NK-92 treated with Interleukin-12 subunit alpha and Interleukin-12 subunit beta, amount 100 ng/mL, for 24 hours (cell line): ENCODE data around the gene LRRC4B.

ENCODE experiments used
- DNase-seq: peaks from one replicate; lab custom pipeline; 2025; lab: John Stamatoyannopoulos, UW

LRRC4B gene

DNA sequence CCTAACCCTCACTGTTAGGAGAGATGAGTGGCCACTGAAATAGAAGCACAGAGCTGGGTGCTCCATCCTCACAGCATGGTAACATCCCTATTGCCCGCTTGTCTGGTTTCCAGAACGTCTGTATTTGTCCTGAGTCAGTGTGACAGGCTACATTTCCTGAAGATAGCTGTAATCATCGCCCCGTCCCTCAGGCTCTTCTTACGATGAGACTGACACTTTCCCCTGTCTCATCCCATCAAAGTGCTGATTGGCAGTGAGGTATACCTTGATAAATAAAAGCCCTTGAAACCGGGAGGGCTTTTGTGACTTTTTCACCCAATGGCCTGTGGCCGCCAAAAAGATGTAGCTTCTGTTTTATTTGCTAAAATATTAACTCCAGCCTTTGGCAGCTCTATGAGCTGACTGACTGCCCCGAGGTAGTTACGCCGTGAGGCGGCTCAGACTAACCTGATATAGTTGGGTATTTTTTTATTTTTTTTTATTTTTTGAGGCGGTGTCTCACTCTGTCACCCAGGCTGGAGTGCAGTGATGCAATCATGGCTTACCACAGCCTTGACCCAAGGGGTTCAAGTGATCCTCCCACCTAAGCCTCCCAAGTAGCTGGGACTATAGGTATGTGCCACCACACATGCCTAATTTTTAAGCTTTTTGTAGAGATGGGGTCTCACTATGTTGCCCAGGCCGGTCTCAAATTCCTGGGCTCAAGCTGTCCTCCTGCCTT, 5.7 kb upstream of the LRRC4B start:
- DNase-seq, result no peak

DNA sequence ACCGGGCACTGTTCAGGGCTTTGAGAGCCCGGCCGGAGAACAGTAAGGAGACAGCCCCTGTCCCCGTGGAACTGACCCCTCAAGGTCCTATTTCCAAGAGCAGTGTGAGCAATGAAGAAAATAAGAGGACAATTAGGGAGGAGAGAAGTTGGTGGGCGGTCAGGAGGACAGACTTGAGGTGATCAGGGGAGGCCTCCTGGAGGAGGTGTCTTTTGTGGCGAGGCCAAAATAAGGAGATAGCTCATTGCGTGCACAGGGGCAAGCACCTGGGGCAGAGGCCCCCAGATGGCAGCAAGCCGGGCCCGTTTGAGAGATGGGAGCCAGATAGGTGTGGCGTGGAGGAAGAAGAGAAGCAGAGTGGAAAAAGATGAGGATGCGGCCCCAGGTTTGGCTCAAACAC, 2.8 kb upstream of the LRRC4B start:
- DNase-seq, result no peak

DNA sequence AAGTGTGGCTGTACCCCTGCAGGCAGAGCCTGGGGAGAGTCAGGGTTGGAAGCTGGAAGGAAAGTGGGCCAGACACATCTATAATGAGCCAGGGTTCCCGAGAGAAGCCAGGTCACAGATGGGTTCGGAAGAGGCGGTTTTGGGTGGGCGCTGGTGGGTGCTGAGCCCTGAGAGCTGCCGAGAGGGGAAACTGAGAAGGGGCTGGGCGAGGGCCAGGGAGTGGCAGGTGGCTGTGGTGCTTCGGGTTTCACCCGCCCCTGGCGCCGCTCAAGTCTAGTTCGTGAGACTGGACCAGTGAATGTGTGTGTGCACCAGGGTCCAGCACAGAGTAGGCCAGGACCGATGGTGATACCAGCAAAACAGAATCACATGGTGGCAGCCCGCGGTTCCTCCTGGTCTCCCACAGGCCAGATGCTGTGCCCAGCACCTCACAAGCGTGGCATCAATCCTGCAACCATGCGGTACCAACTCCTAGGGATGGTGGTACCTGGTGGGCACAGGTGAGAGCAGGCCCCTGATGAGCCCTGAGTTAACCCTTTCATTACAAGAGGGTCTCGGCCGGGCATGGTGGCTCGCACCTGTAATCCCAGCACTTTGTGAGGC, 1.8 kb upstream of the LRRC4B start:
- DNase-seq, result no peak

DNA sequence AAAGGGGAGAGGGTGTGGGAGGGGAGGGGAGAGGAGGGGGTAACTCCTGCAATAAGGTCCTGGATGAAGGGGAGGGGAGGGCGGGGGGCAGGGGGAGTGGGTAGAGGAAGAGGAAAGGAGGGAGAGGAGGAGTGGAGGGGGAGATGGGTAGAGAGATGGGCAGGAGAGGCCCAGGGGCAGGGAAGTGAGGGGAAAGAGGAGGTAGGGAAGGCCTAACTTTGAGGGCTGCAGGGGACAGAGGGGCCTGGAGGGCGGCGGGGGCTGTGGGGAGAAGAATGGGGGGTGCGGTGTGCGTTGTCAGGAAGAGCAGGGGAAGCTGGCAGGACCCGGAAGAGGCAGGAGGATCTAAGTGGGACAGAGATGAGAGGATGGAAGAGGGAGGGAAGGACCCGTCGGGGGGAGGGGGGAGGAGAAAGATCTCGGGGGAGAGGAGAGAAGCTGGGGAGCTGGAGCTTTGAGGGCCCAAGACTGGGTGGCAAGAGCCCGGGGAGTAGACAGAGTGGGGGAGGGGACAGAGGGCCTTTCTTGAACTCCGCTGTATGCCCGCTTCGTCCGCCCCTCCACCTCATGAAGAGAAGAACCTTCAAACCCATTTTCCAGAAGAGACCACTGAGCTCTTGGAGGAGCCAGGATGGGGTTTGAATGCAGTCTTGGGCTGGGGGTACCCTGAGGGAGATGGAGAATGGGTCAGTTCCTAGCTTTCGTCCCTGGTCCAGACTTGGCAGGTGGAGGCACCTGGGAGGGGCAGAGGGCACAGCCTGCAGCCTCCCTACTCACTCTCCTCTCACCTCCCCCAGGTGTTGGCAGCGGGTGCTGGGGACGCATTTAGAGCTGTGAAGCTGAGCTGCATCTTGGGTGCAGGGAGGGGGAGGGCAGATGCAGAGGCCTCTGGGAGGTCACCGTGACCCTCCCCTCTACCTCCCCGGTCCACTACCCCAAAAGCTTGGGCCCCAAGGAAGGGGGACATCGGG, 778 bp upstream of the LRRC4B start:
- no peak for DNase-seq

DNA sequence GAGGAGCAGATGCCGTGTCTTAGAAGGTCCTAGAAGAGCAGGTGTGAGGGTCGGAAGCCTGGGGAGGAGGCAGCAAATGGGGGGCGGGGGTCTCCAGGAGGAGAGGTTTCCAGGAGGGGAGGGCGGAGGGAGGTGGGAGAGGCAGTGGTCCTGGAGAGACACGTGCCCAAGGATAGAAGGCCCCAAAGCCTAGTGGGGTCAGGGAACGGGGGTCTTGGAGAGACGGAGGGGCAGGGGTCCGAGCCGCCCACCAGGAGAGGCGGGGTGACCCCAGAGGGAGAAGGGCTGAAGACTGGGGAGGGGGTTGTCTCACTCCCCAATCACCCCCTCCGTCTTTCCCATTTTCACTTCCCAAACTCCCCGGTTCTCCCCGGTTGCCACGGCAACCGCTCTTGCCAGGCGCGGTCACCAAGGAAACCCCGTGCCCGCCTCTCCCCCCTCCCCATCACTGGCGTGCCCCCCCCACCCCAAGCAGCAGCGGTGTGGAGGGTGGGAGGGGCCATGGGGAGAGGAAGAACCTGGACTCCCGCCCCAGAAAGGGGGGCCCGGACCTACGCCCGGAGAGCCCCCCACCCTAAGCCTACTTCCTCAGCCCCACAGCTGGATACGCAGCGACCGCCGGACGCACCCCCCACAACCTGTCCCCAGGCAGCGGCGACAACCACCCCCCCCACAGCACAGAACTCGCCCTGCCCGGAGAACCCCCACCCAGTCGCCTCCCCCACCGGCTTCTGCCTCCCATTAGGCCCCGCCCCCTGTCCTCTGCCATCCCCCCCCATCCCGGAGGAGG, 988 bp downstream of the LRRC4B start:
- DNase-seq, result no peak

DNA sequence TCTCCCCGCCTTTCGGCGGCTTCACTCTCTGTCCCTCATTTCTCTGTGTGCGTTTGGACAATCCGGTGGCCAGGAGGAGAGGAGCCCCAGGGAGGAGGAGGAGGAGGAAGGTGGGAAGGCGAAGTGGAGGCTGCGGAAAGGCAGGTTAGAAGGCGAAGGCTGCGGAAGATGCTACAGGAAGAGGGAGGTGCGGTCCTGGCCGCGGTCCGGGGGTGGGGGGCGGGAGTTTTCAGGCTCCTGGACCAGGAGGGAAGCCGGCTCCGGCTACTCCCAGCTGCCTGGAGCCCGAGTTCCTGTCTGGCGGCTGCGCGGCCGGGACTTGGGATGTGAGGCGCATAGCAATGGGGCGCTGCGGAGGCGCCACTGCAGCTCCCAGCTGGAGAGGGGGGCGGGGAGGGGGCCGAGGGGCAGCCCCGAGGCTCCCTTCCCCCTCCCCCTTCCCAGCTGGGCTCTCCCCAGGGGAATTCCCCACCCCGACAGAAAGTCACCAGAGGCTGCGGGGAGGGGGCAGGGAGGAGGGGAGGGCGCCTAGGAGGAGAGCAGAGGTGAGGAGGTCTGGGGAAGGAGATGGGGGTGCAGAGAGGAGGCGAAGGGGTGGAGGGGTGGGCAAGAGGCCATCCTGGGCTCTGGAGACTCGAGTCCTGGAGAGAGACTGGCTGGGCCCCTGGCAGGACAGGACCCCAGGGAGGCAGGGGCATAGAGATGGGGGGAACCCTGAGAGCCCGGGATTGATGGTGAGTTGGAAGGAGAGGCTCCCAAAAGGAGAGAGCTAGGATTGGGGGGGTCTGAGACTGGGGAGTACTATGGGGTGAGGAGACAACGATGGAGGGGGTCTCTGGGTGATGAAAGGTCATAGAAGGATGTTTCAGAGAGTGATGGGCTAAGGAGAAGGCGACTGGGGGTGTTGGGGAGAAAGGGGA, 2.0 kb downstream of the LRRC4B start:
- DNase-seq, result no peak

DNA sequence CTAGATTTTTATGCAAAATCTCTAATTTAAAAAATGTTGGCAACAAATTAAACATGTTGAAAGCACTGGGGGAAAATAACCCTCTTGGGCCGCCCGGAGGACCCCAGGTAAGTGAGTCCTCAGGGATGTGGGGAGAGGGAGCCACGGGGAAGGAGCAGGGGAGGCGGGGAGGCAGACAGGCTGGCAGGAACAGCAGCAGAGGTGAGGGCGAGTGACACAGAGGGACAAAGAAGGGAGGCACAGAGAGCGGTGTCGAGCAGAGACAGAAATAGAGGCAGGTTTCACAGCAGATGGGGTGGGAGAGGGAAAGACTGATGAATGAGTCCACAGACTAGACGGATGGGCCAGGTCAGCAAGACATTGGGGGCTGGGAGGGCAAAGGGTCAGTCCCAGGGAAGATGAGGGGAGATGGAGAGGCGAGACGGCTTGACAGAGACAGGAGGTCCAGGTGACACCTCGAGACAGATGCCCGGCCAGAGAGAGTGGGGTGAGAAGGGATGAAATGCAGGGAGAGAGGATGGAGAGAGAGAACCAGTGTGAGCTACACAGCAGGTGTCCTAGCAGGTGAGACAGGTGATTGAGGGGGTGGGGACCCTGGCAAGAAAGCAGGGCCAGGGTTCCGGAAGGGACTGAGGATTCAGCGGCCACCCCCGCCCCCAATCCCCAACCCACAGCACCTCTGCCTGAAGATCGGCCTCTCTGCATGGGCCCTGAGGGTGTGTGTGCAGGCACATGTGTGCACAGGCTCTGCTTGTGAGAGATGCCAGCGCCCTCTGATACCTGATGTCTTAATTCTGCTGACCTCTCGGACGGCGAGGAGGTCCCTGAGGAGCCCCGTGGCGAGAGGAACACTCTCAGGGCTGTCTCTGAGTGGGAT, 3.8 kb downstream of the LRRC4B start:
- no peak for DNase-seq

DNA sequence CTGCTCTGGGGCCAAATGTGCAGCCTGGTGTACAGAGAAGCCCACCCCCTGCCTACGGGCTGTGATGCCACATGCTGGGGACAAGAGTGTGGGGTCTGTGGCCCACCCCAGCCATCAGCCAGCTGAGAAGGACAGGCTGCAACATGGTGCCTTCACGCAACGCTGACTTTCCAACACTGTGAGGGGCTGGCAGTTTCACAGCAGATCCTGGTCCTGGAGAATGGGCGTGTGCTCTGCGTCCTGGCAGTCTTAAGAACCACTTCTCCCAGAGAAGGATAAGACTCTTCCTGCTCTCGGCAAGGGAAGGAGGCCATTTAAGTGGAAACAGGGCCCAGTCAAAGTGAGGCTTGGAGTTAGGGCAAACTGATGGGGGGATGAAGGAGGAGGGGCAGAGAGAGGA, 4.6 kb downstream of the LRRC4B start:
- DNase-seq, result no peak

DNA sequence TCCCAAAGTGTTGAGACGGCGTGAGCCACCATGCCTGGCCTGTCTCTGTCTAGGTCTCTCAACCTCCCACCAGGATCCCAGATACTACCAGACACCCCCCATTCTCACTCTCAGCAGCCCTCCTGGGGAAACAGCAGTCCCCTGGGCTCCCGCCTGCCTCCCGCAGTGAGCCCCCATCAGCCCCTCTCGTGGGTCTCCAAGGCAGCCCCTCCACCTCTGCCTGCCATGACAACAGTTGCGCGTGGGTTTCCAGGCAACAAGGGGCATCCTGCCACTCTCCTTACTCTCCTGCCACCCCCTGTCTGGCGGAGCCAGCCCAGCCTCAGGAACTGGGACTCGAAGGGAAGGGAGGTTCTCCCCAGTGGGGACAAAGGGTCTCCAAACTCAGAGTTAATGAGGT, 5.2 kb downstream of the LRRC4B start:
- DNase-seq, result no peak

DNA sequence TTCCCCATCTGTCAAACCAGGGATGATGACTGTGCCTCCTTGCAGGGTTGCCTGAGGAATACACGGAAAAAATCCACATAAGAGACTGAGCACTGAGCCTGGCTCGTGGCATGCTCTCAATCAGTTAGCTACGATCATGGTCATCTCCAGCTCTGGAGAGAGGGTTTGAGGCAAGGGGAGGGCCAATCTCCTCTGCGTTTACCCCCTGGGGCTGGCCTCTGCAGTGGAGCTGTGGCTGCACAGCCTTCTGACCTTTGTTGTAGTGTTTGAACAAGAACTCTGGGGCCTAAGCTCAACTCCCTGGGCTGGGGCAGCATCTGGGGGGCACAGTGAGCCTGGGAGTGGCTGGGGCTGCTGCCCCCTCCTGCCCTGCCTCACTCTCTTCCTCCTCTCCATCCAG, 5.9 kb downstream of the LRRC4B start:
- no peak for DNase-seq

DNA sequence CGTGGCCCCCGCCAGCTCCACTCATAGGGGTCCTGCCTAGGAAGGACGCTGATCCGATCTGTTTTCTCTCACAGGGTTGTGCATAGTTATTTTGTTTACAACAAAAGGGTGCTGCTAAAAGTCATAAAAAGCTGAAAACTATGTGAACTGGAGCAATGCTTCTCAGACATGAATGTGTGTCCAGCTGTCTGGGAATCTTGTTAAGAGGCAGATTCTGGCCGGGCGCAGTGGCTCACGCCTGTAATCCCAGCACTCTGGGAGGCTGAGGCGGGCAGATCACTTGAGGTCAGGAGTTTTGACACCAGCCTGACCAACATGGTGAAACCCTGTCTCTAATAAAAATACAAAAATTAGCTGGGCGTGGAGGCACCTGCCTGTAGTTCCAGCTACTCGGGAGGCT, 8.6 kb downstream of the LRRC4B start:
- no peak for DNase-seq

DNA sequence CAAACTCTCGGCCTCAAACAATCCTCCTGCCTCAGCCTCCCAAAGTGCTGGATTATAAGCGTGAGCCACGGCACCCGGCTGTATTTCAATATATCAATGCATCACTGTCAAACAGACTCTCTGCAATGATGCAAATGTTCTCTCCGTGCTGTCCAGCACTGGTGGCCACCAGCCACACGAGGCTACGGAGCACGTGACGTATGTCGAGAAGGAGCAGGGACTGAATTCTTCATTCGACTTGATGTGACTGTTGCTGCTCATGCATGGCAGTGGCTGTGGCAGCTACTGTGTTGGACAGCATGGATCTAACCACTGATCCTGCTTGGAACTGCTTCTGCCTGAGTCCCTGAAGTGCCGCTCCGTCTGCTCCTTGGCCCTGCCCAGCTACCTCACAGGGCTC, 9.8 kb downstream of the LRRC4B start:
- DNase-seq, result no peak

DNA sequence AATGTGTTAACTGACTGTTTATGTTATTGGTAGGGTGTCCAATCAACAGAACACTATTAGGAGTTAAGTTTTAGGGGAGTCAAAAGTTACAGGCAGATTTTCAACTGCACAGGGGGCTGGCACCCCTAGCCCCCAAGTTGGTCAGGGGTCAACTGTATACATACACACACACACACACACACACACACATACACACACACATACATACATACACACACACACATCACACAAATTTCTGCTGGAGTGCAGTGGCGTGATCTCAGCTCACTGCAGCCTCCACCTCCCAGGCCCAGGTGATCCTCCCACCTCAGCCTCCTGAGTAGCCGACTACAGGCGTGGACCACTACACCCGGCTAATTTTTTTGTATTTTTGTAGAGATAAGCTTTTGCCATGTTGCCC, 10.2 kb downstream of the LRRC4B start:
- no peak for DNase-seq

DNA sequence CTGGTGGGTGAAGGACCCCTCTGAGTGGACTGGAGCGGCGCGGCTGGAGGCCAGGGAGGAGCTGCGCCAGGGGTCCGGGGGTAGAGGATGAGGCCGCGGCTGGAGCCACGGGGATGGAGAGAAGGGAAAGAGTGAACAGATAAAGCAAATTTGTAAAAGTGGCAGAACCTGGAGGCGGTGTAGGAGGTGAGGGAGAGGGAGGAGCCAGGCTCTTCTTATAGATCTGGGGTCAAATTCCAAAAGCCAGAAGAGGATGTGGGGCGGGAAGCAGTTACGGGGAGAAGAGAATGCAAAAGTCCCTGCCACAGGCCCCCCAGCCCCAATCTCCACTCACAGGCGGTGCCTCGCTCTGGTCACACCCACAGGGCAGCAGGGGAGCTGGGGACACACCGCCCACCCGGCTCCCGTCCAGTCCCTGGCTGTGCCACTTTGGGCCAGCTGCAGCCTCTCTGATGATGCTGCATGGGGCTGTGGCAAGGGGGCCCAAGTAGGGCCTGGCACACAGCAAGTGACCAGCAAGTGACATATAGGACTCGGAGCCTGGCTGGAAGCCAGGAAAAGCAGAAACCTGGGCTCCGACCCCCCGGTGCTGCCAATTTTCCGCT, 11.1 kb downstream of the LRRC4B start:
- no peak for DNase-seq

DNA sequence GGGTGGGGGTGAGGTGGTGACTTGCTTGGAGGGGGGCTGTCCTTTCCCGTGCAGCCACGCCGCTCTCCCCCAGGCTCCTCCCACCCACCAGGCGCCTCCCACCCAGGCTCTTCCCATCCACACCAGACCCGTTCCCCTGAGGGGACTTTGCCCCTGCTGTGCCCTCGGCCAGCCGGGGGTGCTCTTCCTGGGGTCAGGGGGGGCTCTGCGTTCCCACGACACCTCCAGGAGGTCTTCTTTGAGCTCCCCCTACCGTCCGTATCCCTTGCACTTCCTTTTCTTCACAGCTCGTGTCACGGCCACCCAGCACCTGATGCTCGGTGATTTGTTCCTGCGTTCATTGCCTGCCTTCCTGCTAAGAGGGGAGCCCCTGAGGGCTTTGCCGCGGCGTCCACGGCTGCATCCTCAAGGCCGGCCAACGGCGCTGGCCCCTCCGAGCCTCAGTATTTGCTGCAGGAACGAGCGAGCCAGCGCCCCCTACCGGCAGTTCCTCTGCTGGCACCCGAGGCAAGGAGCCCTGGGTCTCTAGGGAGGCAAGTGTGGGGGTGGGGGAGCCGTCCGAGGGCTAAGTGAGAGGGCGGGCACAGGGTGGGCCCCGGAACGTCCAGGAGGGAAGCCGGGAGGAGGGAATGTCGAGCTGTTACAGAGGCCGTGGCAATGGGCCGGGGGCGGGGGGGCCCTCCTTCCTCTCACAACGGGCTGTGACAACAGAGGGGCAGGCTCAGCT, 11.8 kb downstream of the LRRC4B start:
- peak; percentile 33 for DNase-seq

DNA sequence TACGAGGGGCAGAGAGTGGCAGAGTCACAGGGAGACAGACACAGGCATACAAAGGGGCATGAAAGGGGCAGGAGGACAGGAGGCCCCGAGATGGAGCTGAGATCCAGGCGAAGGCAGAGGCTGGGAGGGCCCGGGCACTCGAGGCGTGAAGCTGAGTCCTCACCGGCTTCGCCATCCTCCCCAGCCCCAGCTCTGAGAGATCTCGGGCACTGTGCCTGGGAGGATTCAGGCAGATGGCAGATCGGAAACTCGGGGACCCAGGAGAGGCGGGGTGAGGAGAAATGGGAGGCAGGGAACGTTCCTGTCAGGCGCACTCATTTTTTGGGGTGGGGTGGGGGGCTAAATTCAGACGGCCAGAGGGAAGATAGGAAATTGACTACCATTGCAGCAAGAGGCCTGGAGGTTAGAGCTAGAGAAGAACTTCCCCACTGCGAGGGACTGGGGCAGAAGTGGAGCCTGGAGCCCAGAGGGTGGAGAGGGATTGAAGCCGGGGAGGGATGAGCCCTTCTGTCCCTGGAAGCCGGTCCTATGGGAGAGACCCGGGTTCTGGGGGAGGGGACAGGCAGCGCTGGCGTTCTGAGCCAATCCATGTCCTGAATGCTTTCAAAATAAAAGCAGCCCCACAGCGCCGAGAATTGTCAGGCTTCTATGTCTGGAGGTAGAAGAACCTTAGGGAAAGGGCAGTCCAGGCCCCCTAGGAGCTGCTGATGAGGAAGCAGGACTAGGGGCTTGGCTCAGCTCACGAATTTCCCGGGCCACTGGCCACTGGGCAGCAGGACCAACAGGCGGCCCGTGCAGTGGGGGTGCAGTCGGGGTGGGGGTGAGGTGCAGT, 12.6 kb downstream of the LRRC4B start:
- DNase-seq, result no peak

DNA sequence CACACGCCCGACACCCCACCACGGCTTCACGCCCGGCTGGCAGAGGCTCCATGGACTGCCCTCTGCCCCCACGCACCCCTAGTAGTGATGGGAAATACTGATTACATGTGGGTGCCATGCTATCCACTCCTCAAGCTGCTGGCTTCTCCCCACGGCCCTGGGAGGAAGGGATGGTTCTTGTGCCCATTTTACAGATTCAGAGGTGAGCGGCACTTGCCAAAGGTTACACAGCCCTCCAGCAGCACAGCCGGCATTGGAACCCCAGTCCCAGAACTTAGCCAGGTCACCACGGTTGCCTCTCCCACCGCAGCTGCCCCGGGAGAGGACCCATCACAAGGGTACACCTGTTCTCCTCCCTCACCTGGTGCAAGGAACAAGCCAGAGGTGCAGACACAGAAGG, 13.2 kb downstream of the LRRC4B start:
- no peak for DNase-seq

DNA sequence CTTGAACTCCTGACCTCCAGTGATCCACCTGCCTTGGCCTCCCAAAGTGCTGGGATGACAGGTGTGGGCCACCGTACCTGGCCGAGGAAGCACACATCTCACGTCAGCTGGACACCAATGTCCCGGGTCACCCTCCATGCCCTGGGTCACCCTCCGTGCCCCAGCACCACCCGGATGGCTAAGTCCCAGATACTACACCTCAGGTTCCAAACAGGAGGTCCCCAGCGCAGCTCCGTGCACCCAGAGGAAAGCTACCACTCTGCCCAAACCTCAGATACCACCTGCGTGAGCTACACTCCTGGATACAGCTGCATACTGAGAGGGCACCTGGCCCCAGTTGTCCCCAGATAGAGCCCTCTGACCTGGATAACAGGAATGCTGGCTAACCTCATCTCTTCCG, 14.0 kb downstream of the LRRC4B start:
- no peak for DNase-seq
